Measurements from ENCODE around the gene SUV39H1.

Gene SUV39H1

DNA sequence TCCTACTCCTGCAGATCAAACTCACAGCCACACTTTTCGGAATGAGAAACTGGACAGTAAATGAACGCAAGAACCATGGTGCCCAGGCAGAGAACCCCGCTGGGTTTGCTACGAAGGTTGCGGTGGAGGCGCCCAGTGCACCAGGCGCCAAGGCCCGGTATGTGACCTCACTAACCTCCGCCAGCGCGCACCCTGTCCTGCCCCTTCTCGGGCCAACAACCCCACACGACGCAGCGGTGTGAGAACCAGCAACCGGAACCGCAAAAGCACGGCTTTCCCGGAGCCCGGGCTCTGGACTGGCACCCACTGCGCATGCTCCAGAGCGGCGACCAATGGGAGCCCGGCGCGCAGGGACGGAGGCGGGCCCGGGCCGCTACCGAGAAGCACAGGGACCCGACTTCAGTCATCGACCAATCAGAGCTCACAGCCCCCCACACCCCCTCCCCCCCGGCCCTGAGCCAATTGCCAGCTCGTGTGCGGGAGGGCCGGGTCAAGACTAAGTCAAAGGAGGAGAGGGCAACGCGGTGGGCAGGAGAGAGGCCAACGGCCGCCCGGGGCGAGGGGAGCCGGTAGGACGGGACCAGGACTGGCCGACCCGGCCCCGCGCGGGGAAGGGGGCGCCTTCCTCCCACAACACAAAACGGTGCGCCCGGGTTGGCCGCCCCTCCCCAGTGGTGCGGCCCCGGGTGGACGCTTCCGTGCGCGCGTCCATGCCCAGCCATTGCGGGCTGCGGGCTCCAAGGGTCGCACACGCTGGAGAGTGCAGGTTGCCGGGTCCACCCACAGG is 20.2 kb upstream of the SUV39H1 start (continued):
- TF ChIP-seq ZNF423 (tag by site-specific recombination; IDR thresholded peaks at IDR 0.05), result 0 out of 2 replicates have a peak, but pooled peaks have one; percentile 20
- no peak for TF ChIP-seq TRIM28 (IDR thresholded peaks at IDR 0.05; ENCODE audit: borderline replicate concordance, low read length)
- TF ChIP-seq ZSCAN16 (tag by site-specific recombination; IDR thresholded peaks at IDR 0.05), result no peak
- TF ChIP-seq, protein P1, sequence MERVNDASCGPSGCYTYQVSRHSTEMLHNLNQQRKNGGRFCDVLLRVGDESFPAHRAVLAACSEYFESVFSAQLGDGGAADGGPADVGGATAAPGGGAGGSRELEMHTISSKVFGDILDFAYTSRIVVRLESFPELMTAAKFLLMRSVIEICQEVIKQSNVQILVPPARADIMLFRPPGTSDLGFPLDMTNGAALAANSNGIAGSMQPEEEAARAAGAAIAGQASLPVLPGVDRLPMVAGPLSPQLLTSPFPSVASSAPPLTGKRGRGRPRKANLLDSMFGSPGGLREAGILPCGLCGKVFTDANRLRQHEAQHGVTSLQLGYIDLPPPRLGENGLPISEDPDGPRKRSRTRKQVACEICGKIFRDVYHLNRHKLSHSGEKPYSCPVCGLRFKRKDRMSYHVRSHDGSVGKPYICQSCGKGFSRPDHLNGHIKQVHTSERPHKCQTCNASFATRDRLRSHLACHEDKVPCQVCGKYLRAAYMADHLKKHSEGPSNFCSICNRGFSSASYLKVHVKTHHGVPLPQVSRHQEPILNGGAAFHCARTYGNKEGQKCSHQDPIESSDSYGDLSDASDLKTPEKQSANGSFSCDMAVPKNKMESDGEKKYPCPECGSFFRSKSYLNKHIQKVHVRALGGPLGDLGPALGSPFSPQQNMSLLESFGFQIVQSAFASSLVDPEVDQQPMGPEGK (tag by site-specific recombination; IDR thresholded peaks at IDR 0.05), result peak; percentile 82
- TF ChIP-seq, protein P2, sequence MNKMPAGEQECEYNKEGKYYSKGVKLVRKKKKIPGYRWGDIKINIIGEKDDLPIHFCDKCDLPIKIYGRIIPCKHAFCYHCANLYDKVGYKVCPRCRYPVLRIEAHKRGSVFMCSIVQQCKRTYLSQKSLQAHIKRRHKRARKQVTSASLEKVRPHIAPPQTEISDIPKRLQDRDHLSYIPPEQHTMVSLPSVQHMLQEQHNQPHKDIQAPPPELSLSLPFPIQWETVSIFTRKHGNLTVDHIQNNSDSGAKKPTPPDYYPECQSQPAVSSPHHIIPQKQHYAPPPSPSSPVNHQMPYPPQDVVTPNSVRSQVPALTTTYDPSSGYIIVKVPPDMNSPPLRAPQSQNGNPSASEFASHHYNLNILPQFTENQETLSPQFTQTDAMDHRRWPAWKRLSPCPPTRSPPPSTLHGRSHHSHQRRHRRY (tag by site-specific recombination; IDR thresholded peaks at IDR 0.05), result no peak
- TF ChIP-seq ZEB2 (tag by site-specific recombination; IDR thresholded peaks at IDR 0.05), result peak; percentile 74
- TF ChIP-seq ZNF596 (tag by site-specific recombination; IDR thresholded peaks at IDR 0.05), result no peak
- TF ChIP-seq ZNF394 (tag by site-specific recombination; IDR thresholded peaks at IDR 0.05; ENCODE audit: borderline replicate concordance), result no peak
- no peak for TF ChIP-seq GLI2 (tag by site-specific recombination; IDR thresholded peaks at IDR 0.05; ENCODE audit: borderline replicate concordance, low read depth)
- no peak for TF ChIP-seq PRDM1 (tag by site-specific recombination; IDR thresholded peaks at IDR 0.05)
- TF ChIP-seq, protein P3, sequence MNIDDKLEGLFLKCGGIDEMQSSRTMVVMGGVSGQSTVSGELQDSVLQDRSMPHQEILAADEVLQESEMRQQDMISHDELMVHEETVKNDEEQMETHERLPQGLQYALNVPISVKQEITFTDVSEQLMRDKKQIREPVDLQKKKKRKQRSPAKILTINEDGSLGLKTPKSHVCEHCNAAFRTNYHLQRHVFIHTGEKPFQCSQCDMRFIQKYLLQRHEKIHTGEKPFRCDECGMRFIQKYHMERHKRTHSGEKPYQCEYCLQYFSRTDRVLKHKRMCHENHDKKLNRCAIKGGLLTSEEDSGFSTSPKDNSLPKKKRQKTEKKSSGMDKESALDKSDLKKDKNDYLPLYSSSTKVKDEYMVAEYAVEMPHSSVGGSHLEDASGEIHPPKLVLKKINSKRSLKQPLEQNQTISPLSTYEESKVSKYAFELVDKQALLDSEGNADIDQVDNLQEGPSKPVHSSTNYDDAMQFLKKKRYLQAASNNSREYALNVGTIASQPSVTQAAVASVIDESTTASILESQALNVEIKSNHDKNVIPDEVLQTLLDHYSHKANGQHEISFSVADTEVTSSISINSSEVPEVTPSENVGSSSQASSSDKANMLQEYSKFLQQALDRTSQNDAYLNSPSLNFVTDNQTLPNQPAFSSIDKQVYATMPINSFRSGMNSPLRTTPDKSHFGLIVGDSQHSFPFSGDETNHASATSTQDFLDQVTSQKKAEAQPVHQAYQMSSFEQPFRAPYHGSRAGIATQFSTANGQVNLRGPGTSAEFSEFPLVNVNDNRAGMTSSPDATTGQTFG (tag by site-specific recombination; IDR thresholded peaks at IDR 0.05; ENCODE audit: borderline replicate concordance), result no peak
- TF ChIP-seq, protein P4, sequence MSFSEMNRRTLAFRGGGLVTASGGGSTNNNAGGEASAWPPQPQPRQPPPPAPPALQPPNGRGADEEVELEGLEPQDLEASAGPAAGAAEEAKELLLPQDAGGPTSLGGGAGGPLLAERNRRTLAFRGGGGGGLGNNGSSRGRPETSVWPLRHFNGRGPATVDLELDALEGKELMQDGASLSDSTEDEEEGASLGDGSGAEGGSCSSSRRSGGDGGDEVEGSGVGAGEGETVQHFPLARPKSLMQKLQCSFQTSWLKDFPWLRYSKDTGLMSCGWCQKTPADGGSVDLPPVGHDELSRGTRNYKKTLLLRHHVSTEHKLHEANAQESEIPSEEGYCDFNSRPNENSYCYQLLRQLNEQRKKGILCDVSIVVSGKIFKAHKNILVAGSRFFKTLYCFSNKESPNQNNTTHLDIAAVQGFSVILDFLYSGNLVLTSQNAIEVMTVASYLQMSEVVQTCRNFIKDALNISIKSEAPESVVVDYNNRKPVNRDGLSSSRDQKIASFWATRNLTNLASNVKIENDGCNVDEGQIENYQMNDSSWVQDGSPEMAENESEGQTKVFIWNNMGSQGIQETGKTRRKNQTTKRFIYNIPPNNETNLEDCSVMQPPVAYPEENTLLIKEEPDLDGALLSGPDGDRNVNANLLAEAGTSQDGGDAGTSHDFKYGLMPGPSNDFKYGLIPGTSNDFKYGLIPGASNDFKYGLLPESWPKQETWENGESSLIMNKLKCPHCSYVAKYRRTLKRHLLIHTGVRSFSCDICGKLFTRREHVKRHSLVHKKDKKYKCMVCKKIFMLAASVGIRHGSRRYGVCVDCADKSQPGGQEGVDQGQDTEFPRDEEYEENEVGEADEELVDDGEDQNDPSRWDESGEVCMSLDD (tag by site-specific recombination; IDR thresholded peaks at IDR 0.05), result no peak
- no peak for TF ChIP-seq GFI1B (tag by site-specific recombination; IDR thresholded peaks at IDR 0.05)
- TF ChIP-seq ZNF223 (tag by site-specific recombination; IDR thresholded peaks at IDR 0.05), result no peak
- no peak for TF ChIP-seq EGR2 (tag by site-specific recombination; IDR thresholded peaks at IDR 0.05; ENCODE audit: low read depth)
- TF ChIP-seq ZNF843 (tag by site-specific recombination; IDR thresholded peaks at IDR 0.05), result no peak
- no peak for TF ChIP-seq ZNF48 (tag by site-specific recombination; IDR thresholded peaks at IDR 0.05)
- no peak for TF ChIP-seq ZNF174 (tag by site-specific recombination; IDR thresholded peaks at IDR 0.05)
- TF ChIP-seq ZNF473 (tag by site-specific recombination; IDR thresholded peaks at IDR 0.05), result no peak
- TF ChIP-seq, protein P5, sequence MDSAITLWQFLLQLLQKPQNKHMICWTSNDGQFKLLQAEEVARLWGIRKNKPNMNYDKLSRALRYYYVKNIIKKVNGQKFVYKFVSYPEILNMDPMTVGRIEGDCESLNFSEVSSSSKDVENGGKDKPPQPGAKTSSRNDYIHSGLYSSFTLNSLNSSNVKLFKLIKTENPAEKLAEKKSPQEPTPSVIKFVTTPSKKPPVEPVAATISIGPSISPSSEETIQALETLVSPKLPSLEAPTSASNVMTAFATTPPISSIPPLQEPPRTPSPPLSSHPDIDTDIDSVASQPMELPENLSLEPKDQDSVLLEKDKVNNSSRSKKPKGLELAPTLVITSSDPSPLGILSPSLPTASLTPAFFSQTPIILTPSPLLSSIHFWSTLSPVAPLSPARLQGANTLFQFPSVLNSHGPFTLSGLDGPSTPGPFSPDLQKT (IDR thresholded peaks at IDR 0.05; ENCODE audit: borderline replicate concordance, low read depth, low read length), result no peak
- TF ChIP-seq ZXDB (tag by site-specific recombination; IDR thresholded peaks at IDR 0.05), result 0 out of 2 replicates have a peak, but pooled peaks have one; percentile 24
- no peak for TF ChIP-seq ZBTB17 (tag by site-specific recombination; IDR thresholded peaks at IDR 0.05)
- no peak for TF ChIP-seq HOXD13 (CRISPR knock-in tag; IDR thresholded peaks at IDR 0.05; ENCODE audit: borderline replicate concordance)
- no peak for TF ChIP-seq ZNF660 (tag by site-specific recombination; IDR thresholded peaks at IDR 0.05)
- no peak for TF ChIP-seq ZNF175 (tag by site-specific recombination; IDR thresholded peaks at IDR 0.05)
- no peak for TF ChIP-seq ZNF621 (tag by site-specific recombination; IDR thresholded peaks at IDR 0.05)
- no peak for TF ChIP-seq ZBTB21 (tag by site-specific recombination; IDR thresholded peaks at IDR 0.05)
- TF ChIP-seq, protein P6, sequence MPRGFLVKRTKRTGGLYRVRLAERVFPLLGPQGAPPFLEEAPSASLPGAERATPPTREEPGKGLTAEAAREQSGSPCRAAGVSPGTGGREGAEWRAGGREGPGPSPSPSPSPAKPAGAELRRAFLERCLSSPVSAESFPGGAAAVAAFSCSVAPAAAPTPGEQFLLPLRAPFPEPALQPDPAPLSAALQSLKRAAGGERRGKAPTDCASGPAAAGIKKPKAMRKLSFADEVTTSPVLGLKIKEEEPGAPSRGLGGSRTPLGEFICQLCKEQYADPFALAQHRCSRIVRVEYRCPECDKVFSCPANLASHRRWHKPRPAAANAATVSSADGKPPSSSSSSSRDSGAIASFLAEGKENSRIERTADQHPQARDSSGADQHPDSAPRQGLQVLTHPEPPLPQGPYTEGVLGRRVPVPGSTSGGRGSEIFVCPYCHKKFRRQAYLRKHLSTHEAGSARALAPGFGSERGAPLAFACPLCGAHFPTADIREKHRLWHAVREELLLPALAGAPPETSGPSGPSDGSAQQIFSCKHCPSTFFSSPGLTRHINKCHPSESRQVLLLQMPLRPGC (tag by site-specific recombination; IDR thresholded peaks at IDR 0.05), result no peak
- TF ChIP-seq ZNF670 (tag by site-specific recombination; IDR thresholded peaks at IDR 0.05; ENCODE audit: low read depth), result no peak
